HepG2 (cell line): Measurements from ENCODE around the gene PROX1. TPM values are rescaled to one million over a fixed set of nuclear protein-coding genes. Genes with fewer than 3 reads are reported as not detected.
A peak's percentile ranks its signal among the peaks of the same experiment; 100 is the strongest.

Source experiments
- ATF2 ChIP-seq: sonication (generic); formaldehyde crosslinking; IDR thresholded peaks from 2 replicates; pipeline ENCODE4 v1.4.0; 2020; ENCODE audit warnings: missing genetic modification reagents
- CENPBD1 ChIP-seq: sonication (generic); formaldehyde crosslinking; IDR thresholded peaks from 2 replicates; pipeline ENCODE4 v1.8.0; 2022; ENCODE audit warnings: missing genetic modification reagents, low read depth, mild to moderate bottlenecking, borderline replicate concordance
- EED ChIP-seq: sonication (generic); formaldehyde crosslinking; IDR thresholded peaks from 2 replicates; pipeline ENCODE4 v1.5.0; 2020; ENCODE audit warnings: mild to moderate bottlenecking, missing genetic modification reagents
- ELF4 ChIP-seq: sonication (generic); formaldehyde crosslinking; IDR thresholded peaks from 2 replicates; pipeline ENCODE4 v1.5.0; 2020; ENCODE audit warnings: missing genetic modification reagents, mild to moderate bottlenecking, moderate library complexity, borderline replicate concordance
- GATAD2A ChIP-seq: IDR thresholded peaks from 2 replicates; pipeline ENCODE4 v1.6.1; 2016
- GZF1 ChIP-seq: sonication (generic); formaldehyde crosslinking; IDR thresholded peaks from 2 replicates; pipeline ENCODE4 v1.5.1; 2020; ENCODE audit warnings: mild to moderate bottlenecking, missing genetic modification reagents
- HDAC2 ChIP-seq: sonication (generic); formaldehyde crosslinking; IDR thresholded peaks from 2 replicates; pipeline ENCODE4 v1.4.0; 2020; ENCODE audit warnings: missing genetic modification reagents
- KDM2A ChIP-seq: sonication (generic); formaldehyde crosslinking; IDR thresholded peaks from 2 replicates; pipeline ENCODE4 v1.4.0; 2020; ENCODE audit warnings: low read depth, missing genetic modification reagents, borderline replicate concordance
- NCOA1 ChIP-seq: sonication (generic); formaldehyde crosslinking; IDR thresholded peaks from 2 replicates; pipeline ENCODE4 v1.9.0; 2021; ENCODE audit warnings: missing genetic modification reagents
- NFKBIZ ChIP-seq: IDR thresholded peaks from 2 replicates; pipeline ENCODE4 v1.6.1; 2018; ENCODE audit warnings: missing genetic modification reagents, missing compliant biosample characterization
- NR2C2 ChIP-seq: sonication (generic); formaldehyde crosslinking; IDR thresholded peaks from 2 replicates; pipeline ENCODE4 v1.4.0; 2020; ENCODE audit warnings: missing genetic modification reagents, mild to moderate bottlenecking, moderate library complexity, borderline replicate concordance
- PAF1 ChIP-seq: IDR thresholded peaks from 2 replicates; pipeline ENCODE4 v1.6.1; 2016; ENCODE audit warnings: missing genetic modification reagents, missing compliant biosample characterization
- PAWR ChIP-seq: sonication (generic); formaldehyde crosslinking; IDR thresholded peaks from 2 replicates; pipeline ENCODE4 v1.4.0; 2020; ENCODE audit warnings: missing genetic modification reagents, mild to moderate bottlenecking, borderline replicate concordance
- PAX8 ChIP-seq: sonication (generic); formaldehyde crosslinking; IDR thresholded peaks from 2 replicates; pipeline ENCODE4 v1.8.0; 2022; ENCODE audit warnings: mild to moderate bottlenecking, missing genetic modification reagents, borderline replicate concordance
- PHF20 ChIP-seq: sonication (generic); formaldehyde crosslinking; IDR thresholded peaks from 2 replicates; pipeline ENCODE4 v1.5.0; 2020; ENCODE audit warnings: mild to moderate bottlenecking, missing genetic modification reagents
- PLSCR1 ChIP-seq: sonication (generic); formaldehyde crosslinking; IDR thresholded peaks from 2 replicates; pipeline ENCODE4 v1.5.0; 2020; ENCODE audit warnings: missing genetic modification reagents, mild to moderate bottlenecking, borderline replicate concordance
- REL ChIP-seq: sonication (generic); formaldehyde crosslinking; conservative IDR thresholded peaks from 2 replicates; pipeline ENCODE4 v1.8.0; 2022; ENCODE audit warnings: mild to moderate bottlenecking, missing genetic modification reagents, moderate library complexity
- RFX1 ChIP-seq: fragments of 450-650 bp; IDR thresholded peaks from 2 replicates; pipeline ENCODE4 v1.6.1; 2017
- SRSF9 ChIP-seq: fragments of 200-400 bp; formaldehyde crosslinking; IDR thresholded peaks from 2 replicates; pipeline ENCODE4 v1.6.1; 2018; ENCODE audit warnings: borderline replicate concordance, mild to moderate bottlenecking, low read depth, low read length; ENCODE audit not compliant: insufficient read depth, poor library complexity, severe bottlenecking
- ZFYVE20 ChIP-seq: sonication (generic); formaldehyde crosslinking; IDR thresholded peaks from 2 replicates; pipeline ENCODE4 v1.8.0; 2023; ENCODE audit warnings: low read depth, mild to moderate bottlenecking, moderate library complexity, missing genetic modification reagents, borderline replicate concordance
- ZIK1 ChIP-seq: sonication (generic); formaldehyde crosslinking; IDR thresholded peaks from 2 replicates; pipeline ENCODE4 v1.5.0; 2020; ENCODE audit warnings: mild to moderate bottlenecking, low read depth, missing genetic modification reagents, borderline replicate concordance
- ZNF138 ChIP-seq: sonication (generic); formaldehyde crosslinking; IDR thresholded peaks from 2 replicates; pipeline ENCODE4 v1.5.0; 2020; ENCODE audit warnings: mild to moderate bottlenecking, low read depth, missing genetic modification reagents
- ZNF354B ChIP-seq: sonication (generic); formaldehyde crosslinking; IDR thresholded peaks from 2 replicates; pipeline ENCODE4 v1.8.0; 2022; ENCODE audit warnings: mild to moderate bottlenecking, missing genetic modification reagents
- ZNF362 ChIP-seq: sonication (generic); formaldehyde crosslinking; IDR thresholded peaks from 2 replicates; pipeline ENCODE4 v1.4.0; 2020; ENCODE audit warnings: missing genetic modification reagents, mild to moderate bottlenecking, borderline replicate concordance
- ZNF432 ChIP-seq: sonication (generic); formaldehyde crosslinking; IDR thresholded peaks from 2 replicates; pipeline ENCODE4 v1.5.0; 2020; ENCODE audit warnings: missing genetic modification reagents, mild to moderate bottlenecking, borderline replicate concordance
- ZNF678 ChIP-seq: sonication (generic); formaldehyde crosslinking; IDR thresholded peaks from 2 replicates; pipeline ENCODE4 v1.4.0; 2020; ENCODE audit warnings: mild to moderate bottlenecking, missing genetic modification reagents
- ZNF691 ChIP-seq: sonication (generic); formaldehyde crosslinking; IDR thresholded peaks from 2 replicates; pipeline ENCODE4 v1.4.0; 2020; ENCODE audit warnings: missing genetic modification reagents, low read depth, mild to moderate bottlenecking, borderline replicate concordance
- polyA plus RNA-seq, 8 experiments: library from polyadenylated mRNA; depleted of rRNA in 3 of 8; stranded (reverse) in 7 of 8; unstranded in 1 of 8; fragments of >200 nt; fragmentation: Illumina TruSeq in 4 of 8; extraction: Trizol in 4 of 8; gene quantifications; 2 replicates each; pipeline versions ENCODE4 v1.2.1 to v1.2.3, GENCODE V29; 2011 to 2016; ENCODE audit warnings: low read depth in 4 of 8, missing spikeins in 1 of 8, mixed read lengths in 1 of 8; ENCODE audit not compliant: insufficient read depth in 1 of 8
- total RNA-seq, 5 experiments: library from RNA; depleted of rRNA; stranded (reverse); fragments of >200 nt; fragmentation: Illumina TruSeq; extraction: Trizol; gene quantifications; 2 replicates each; pipeline ENCODE4 v1.2.3, GENCODE V29; 2016; ENCODE audit warnings: low read depth in 1 of 5

Gene PROX1
- total and polyA plus RNA-seq, 2 of the 13 experiments (the other 11 are each of a cell fraction or from before 2014, with no cell fraction given), result 12.3 to 30.2 TPM

GRCh38 chr1:213987927-213988506, at the start of gene PROX1 (continued):
- no peak for TF ChIP-seq ZNF691 (CRISPR knock-in tag)
- TF ChIP-seq CENPBD1 (CRISPR knock-in tag), result no peak
- TF ChIP-seq EED (CRISPR knock-in tag), result no peak
- TF ChIP-seq PAWR (CRISPR knock-in tag), result no peak
- no peak for TF ChIP-seq ZNF362 (CRISPR knock-in tag)
- TF ChIP-seq NCOA1, result no peak
- no peak for TF ChIP-seq ZNF354B
- TF ChIP-seq ZFYVE20 (CRISPR knock-in tag), result no peak
- no peak for TF ChIP-seq ZNF138 (CRISPR knock-in tag)
- TF ChIP-seq KDM2A (CRISPR knock-in tag), result peak; percentile 54; the same call in 1 of the 2 replicates
- TF ChIP-seq ZNF678 (CRISPR knock-in tag), result 0 out of 2 replicates have a peak, but pooled peaks have one; percentile 46
- no peak for TF ChIP-seq SRSF9
- no peak for TF ChIP-seq PAX8 (CRISPR knock-in tag)
- TF ChIP-seq PAF1 (CRISPR knock-in tag), result no peak; the same call in 1 of the 2 replicates
- 0 out of 2 replicates have a peak, but pooled peaks have one; percentile 21 for TF ChIP-seq NR2C2 (CRISPR knock-in tag)
- TF ChIP-seq HDAC2, result no peak; the same call in 1 of the 2 replicates
- no peak; the same call in 1 of the 2 replicates for TF ChIP-seq ELF4 (CRISPR knock-in tag)
- no peak for TF ChIP-seq PLSCR1 (CRISPR knock-in tag)
- TF ChIP-seq PHF20 (CRISPR knock-in tag), result 0 out of 2 replicates have a peak, but pooled peaks have one; percentile 9
- TF ChIP-seq NFKBIZ (CRISPR knock-in tag), result peak; percentile 44; the same call in 1 of the 2 replicates
- TF ChIP-seq ATF2 (CRISPR knock-in tag), result no peak
- TF ChIP-seq RFX1, result no peak
- no peak for TF ChIP-seq ZIK1 (CRISPR knock-in tag)
- TF ChIP-seq ZNF432 (CRISPR knock-in tag), result no peak
- TF ChIP-seq REL (CRISPR knock-in tag), result no peak
- TF ChIP-seq GATAD2A (CRISPR knock-in tag), result no peak
- no peak for TF ChIP-seq GZF1 (CRISPR knock-in tag)
